GM21576 (cell line): ENCODE results near the gene DSG3.

Source experiments
- ATAC-seq: cut with Tn5 transposase; IDR thresholded peaks from one replicate; pipeline ENCODE4 v1.9.1; 2021; ENCODE audit warnings: mild to moderate bottlenecking, moderate library complexity; ENCODE audit not compliant: unreplicated experiment

The DSG3 gene

DNA sequence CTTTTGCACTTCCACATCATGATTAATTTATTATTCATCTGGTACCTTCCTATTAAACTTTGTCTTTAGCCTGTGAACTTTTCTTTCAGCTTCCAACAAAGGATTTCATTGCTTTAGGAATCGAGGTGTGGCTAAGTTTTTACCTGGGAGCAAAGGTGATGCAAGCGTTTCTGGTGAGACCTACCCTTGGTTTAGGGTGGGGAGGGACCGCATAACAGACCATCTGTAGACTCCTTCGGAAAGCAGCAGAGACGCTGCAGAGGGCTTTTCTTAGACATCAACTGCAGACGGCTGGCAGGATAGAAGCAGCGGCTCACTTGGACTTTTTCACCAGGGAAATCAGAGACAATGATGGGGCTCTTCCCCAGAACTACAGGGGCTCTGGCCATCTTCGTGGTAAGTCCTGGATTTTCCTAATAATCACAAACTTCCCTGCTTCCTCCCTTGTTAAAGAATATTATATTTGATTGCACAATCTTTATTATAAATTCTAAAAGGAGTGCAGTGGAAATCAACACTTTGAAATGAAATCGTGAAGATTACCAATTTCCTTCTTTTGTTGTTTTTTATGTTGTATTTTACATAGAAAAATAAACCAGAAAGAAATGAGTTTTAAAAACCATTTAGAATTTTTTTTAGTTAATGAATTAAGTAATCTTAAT lies at the start of gene DSG3:
DSG3 (plus strand) TSS at position 212 of the 662 bp plus-strand sequence; CDS start at position 349, 137 bp downstream.
- no peak for ATAC-seq

- ATAC-seq, result no peak
Observed at GRCh38 chr18:31398191-31398590, 49.4 kb upstream of the DSG3 start.

- no peak for ATAC-seq
Observed at GRCh38 chr18:31399306-31400032, 48.1 kb upstream of the DSG3 start.

DNA sequence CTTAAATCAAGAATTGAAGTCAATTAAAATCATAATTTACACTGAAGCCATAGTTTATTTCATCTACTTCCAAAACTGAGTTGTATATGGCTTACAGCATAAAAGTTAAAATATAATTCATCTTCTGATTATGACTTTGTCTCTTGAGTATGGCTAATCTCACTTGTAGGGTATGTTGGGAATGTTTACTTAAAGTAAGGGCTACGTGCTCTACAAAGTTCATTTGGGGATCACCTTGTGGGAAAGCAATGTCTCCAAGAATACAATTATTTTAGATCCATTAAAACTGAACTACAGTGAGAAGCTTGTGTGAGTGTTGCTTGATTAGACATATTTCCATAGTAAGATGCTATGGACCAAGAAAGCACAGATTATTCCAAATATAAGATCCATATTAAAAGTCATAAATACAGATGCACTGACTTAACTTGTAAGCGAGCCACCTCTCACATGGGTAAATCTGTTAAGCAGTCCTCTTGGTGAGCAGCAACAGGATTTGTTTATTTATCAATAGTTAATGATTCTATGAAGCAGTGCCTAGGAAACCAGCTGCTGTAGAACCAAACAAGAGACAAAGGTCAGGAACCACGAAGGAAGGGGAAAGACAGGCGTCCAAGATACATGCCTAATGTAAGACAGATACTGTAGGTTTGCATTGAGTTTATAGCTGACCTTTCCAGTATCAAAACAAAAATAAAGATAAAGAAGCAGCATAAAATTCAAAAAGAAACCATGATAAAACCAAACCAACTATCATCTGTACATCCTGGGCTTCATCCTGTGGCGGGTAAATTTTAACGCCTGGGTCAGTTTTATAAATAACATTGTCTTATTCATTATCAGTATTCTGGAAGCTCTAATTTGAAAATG lies 46.1 kb upstream of the DSG3 start:
- ATAC-seq, result no peak

GRCh38 chr18:31402026-31402373 lies 45.5 kb upstream of the DSG3 start:
- ATAC-seq, result no peak

- no peak for ATAC-seq
Observed at GRCh38 chr18:31403409-31403808, 44.1 kb upstream of the DSG3 start.

- no peak for ATAC-seq
Observed at GRCh38 chr18:31407649-31408048, 39.9 kb upstream of the DSG3 start.

- no peak for ATAC-seq
Observed at GRCh38 chr18:31409276-31409675, 38.3 kb upstream of the DSG3 start.

GRCh38 chr18:31410716-31411483 lies 36.6 kb upstream of the DSG3 start:
- ATAC-seq, result no peak

- no peak for ATAC-seq
Observed at GRCh38 chr18:31413137-31413536, 34.4 kb upstream of the DSG3 start.

DNA sequence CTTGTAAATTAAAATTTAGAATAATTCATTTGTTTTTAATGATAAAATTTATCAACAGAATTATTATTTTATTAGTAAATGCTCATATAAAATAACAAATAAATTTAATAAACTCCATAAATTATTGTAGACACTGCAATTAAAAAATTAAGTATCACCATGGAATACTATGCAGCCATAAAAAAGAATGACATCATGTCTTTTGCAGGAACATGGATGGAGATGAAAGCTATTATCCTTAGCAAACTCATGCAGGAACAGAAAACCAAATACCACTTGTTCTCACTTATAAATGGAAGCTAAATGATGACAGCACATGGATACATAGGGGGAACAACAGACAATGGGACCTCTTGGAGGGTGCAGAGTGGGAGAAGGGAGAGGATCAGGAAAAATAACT lies 29.7 kb upstream of the DSG3 start:
- ATAC-seq, result no peak

GRCh38 chr18:31419457-31419932 lies 28.0 kb upstream of the DSG3 start:
- ATAC-seq, result no peak

- no peak for ATAC-seq
Observed at GRCh38 chr18:31420032-31420431, 27.5 kb upstream of the DSG3 start.

DNA sequence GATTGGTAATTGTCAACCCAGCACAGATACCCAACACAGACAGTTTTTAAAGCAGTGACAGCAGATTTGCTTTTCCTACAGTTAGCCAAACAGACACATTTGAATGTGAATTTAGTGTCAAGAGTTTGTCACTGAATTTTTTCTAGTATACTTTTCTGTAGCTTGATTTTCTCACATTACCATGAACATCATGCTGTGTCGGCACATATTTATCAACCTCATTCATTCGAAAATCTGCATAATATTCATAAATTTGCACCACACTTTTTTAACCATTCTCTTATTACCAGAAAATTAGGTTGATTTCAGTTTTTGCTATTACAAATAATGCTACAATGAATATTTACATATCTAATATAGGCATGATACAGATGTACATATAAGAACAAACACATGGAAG lies 27.0 kb upstream of the DSG3 start:
- ATAC-seq, result no peak

DNA sequence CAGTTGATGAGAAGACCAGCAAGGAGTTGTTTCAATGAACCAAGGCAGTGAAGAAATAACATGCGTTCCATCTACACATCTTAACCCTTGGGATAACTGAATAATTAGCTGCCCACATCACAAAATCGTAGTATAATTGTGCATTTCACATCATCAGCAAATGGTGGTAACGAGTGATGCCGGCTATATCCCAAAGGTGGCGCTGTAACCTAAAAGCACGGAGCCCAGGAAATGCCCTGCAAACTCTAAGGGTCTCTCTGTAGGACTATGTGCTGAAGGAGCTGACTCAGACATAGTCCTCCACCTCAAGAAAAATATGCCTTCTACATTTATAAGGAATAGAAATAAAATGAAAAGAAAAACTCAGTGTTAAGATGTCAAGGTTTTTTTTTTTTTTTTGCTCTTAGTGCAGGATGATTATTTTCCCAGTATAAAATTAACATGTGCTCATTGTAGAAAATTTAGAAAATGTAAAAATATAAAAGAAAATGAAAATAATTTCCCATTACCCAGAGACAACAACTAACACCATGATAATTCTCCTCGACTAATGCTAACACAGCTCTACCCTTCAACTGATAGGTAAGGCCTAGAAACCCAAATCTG lies 23.1 kb upstream of the DSG3 start:
- ATAC-seq, result peak; percentile 67

GRCh38 chr18:31426021-31426420 lies 21.5 kb upstream of the DSG3 start:
- no peak for ATAC-seq

- no peak for ATAC-seq
Observed at GRCh38 chr18:31426871-31427406, 20.6 kb upstream of the DSG3 start.

DNA sequence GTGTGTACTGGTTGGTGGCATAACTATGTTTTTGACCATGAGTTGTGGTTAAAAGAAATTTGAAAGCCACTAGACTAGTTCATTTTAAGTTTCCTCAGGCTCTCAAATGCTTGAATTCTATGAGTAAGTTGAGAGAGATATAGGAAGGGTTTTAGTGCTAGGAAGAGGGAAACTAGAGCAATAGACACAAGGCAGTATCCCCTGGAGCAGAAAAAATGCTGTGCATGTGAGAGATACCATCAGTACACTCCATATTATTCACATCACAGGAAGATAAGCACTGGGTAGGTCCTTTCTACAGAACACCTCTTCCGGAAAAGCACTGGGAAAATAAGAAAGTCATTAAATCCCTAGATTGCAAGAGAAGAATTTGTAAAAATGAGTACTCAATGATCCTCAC lies 19.3 kb upstream of the DSG3 start:
- no peak for ATAC-seq

GRCh38 chr18:31429623-31430022 lies 17.9 kb upstream of the DSG3 start:
- no peak for ATAC-seq

DNA sequence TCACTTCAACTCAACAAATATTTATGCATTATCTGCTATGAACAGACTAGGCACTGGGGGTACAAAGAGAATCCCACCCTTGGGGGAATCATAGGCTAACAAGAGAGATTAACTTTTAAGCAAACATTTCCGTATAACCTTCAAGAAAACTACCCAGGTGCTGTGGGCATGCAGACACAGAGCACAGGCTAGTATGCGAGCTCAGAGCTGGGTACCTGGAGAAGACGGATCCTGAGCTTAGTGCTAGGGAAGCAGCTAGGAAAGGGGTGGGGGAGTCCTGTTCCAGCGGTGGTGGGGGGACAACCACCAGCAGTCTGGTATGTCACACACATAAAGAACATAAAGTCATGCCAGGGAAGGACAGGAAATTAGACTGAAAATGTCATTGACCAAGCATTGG lies 17.5 kb upstream of the DSG3 start:
- ATAC-seq, result no peak
